PC-3 (cell line): ENCODE results near the gene DVL1. TPM values are rescaled to one million over a fixed set of nuclear protein-coding genes. Genes with fewer than 3 reads are reported as not detected.
A peak's percentile ranks its signal among the peaks of the same experiment; 100 is the strongest.

Source experiments
- ATAC-seq: fragments of 200-7000 bp; cut with Tn5 transposase; 2 replicates; pipeline ENCODE4 v1.9.1; 2020; ENCODE audit warnings: mild to moderate bottlenecking, moderate library complexity
- BruUV-seq: library from RNA; stranded (reverse); fragments of 400-500 nt; replicated peaks from 2 replicates; lab custom pipeline; 2021; lab: Mats Ljungman, UMichigan
- CTCF ChIA-PET: fragments of 300-600 bp; sonication (Branson Sonifier 250); formaldehyde crosslinking; loops from one replicate; lab custom pipeline; 2022; ENCODE audit warnings: antibody characterized with exemption; lab: Charles Lee
- POLR2A ChIA-PET: fragments of 300-600 bp; sonication (Branson Sonifier 250); formaldehyde crosslinking; loops from one replicate; lab custom pipeline; 2022; ENCODE audit warnings: antibody characterized with exemption; ENCODE audit not compliant: unreplicated experiment; lab: Charles Lee
- DNase-seq: peaks from one replicate; pipeline ENCODE4 v3.0.0-alpha.2; 2015
- H2AFZ ChIP-seq: fragments of 300-600 bp; sonication (generic); 2 replicates; pipeline ENCODE4 v1.6.0; 2016; ENCODE audit warnings: antibody characterized with exemption, low read length
- H3F3A ChIP-seq: fragments of 300-600 bp; sonication (generic); one replicate; pipeline ENCODE4 v1.6.0; 2017; ENCODE audit warnings: antibody characterized with exemption, low read length, control low read depth, mild to moderate bottlenecking; ENCODE audit not compliant: unreplicated experiment
- H3K27ac ChIP-seq: fragments of 300-600 bp; sonication (generic); 2 replicates; pipeline ENCODE4 v1.5.1; 2016; ENCODE audit warnings: mild to moderate bottlenecking, low read length
- H3K27me3 ChIP-seq: fragments of 300-600 bp; sonication (generic); 2 replicates; pipeline ENCODE4 v1.6.1; 2016; ENCODE audit warnings: low read length, mixed read lengths
- H3K36me3 ChIP-seq: fragments of 300-600 bp; sonication (generic); 2 replicates; pipeline ENCODE4 v1.6.1; 2016; ENCODE audit warnings: low read depth, mixed run types, low read length, mixed read lengths
- H3K4me1 ChIP-seq: fragments of 300-600 bp; sonication (generic); 2 replicates; pipeline ENCODE4 v1.5.1; 2016; ENCODE audit warnings: low read length; ENCODE audit not compliant: insufficient read depth
- H3K4me2 ChIP-seq: fragments of 300-600 bp; sonication (generic); 2 replicates; pipeline ENCODE4 v1.6.0; 2016; ENCODE audit warnings: low read length
- H3K4me3 ChIP-seq: fragments of 300-600 bp; sonication (generic); 2 replicates; pipeline ENCODE4 v1.5.1; 2016; ENCODE audit warnings: mild to moderate bottlenecking, low read length, mixed read lengths
- H3K79me2 ChIP-seq: fragments of 300-600 bp; sonication (generic); 2 replicates; pipeline ENCODE4 v1.6.1; 2017; ENCODE audit warnings: low read length, mixed read lengths
- H3K9ac ChIP-seq: fragments of 300-600 bp; sonication (generic); 2 replicates; pipeline ENCODE4 v1.6.0; 2016; ENCODE audit warnings: mild to moderate bottlenecking, low read length
- H3K9me2 ChIP-seq: fragments of 300-600 bp; sonication (generic); replicated peaks from 2 replicates; pipeline ENCODE4 v1.6.1; 2016; ENCODE audit warnings: mixed run types, low read length, mixed read lengths
- H3K9me3 ChIP-seq: fragments of 300-600 bp; sonication (generic); 2 replicates; pipeline ENCODE4 v1.6.1; 2016; ENCODE audit warnings: low read length, mixed read lengths
- H4K20me1 ChIP-seq: fragments of 300-600 bp; sonication (generic); 2 replicates; pipeline ENCODE4 v1.6.1; 2016; ENCODE audit warnings: low read length, mixed read lengths
- EZH2 ChIP-seq: fragments of 300-600 bp; sonication (generic); IDR thresholded peaks from one replicate; pipeline ENCODE4 v1.6.1; 2017; ENCODE audit warnings: antibody characterized with exemption, mild to moderate bottlenecking, low read length; ENCODE audit not compliant: unreplicated experiment
- EZH2phosphoT487 ChIP-seq: fragments of 300-600 bp; sonication (generic); IDR thresholded peaks from 2 replicates; pipeline ENCODE4 v1.6.1; 2018; ENCODE audit warnings: mild to moderate bottlenecking, antibody characterized with exemption, low read length, borderline replicate concordance
- intact Hi-C: fragments of 100-400 bp; cut with micrococcal nuclease; formaldehyde crosslinking; loops from 2 replicates; pipeline ENCODE4 v1.9.0; 2023
- total RNA-seq: library from RNA; depleted of rRNA; stranded (reverse); fragments of >200 nt; gene quantifications from 2 replicates; pipeline ENCODE4 v1.2.3, GENCODE V29; 2014
- TF ChIP-seq, protein P1 (sequence below): fragments of 300-600 bp; sonication (generic); conservative IDR thresholded peaks from 2 replicates; pipeline ENCODE4 v1.5.1; 2017; ENCODE audit warnings: antibody characterized with exemption, low read depth, mild to moderate bottlenecking, low read length

DVL1 gene
- total RNA-seq, 1 experiment from 2014 or later: 626 TPM

DNA sequence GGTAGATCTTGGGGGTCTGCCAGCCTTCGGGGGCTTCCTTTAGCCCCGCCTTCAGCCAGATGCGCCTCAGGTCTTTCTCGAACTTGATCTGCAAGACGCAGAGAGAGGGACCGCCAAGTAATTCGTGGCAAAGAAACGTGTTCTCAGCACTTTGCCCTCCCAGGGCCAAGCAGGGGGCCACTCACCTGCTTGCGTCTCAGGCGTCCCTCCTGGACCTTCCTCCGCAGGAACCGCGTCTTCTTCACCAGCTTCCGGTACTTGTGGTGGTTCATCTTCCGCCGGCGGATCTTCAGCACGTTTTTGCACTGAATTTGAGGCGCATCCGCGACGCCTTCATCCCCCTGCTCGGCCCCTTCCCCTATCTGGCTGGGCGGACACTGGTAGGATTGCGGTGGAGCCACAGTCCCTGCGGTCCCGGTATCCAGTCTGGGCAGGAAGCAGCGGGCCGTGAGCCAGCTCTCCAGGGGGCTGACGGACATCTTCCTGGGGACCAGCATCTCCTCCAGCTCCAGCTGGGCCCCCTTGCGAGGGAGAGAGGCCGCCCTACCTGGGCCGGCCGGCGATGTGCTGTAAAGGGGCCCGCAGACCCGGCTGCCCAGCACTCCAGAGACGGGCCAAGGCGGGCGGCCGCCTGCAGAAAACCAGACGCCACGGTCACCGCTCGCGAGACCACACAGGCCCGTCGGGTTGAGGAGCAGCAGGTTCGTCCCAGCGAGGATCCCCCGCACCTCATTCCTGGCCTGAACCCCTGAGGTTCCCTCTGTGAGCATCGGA, 24.8 kb upstream of the DVL1 start:
- Histone ChIP-seq H3K4me1 (peaks cover 20% of the 10 kb centered on the region), H3K9ac (peak overlapping the region; percentile 98), H3K9me3 (no peaks in the 10 kb centered on the region), H2AFZ (no peak overlapping the region), H3F3A (peaks cover 9% of the 10 kb centered on the region), H4K20me1 (no peaks in the 10 kb centered on the region), H3K9me2 (no peaks in the 10 kb centered on the region), H3K27ac (no peak overlapping the region), H3K4me2 (peak overlapping the region; percentile 99), H3K27me3 (no peaks in the 10 kb centered on the region), H3K36me3 (peaks cover 10% of the 10 kb centered on the region; the same call in 1 of the 2 replicates), H3K4me3 (peak overlapping the region; percentile 96), H3K79me2 (peaks cover 35% of the 10 kb centered on the region)
- BruUV-seq: TSS peak; percentile 69
- no peak for DNase-seq
- TF ChIP-seq, protein P1, sequence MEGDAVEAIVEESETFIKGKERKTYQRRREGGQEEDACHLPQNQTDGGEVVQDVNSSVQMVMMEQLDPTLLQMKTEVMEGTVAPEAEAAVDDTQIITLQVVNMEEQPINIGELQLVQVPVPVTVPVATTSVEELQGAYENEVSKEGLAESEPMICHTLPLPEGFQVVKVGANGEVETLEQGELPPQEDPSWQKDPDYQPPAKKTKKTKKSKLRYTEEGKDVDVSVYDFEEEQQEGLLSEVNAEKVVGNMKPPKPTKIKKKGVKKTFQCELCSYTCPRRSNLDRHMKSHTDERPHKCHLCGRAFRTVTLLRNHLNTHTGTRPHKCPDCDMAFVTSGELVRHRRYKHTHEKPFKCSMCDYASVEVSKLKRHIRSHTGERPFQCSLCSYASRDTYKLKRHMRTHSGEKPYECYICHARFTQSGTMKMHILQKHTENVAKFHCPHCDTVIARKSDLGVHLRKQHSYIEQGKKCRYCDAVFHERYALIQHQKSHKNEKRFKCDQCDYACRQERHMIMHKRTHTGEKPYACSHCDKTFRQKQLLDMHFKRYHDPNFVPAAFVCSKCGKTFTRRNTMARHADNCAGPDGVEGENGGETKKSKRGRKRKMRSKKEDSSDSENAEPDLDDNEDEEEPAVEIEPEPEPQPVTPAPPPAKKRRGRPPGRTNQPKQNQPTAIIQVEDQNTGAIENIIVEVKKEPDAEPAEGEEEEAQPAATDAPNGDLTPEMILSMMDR: no peak
- TF ChIP-seq EZH2phosphoT487 (no peak), EZH2 (no peak)
- CTCF ChIA-PET: interaction anchor here (1.2 kb wide), 1 partner anchor 131 kb away, joined by 3 read pairs; no protein-coding TSS in a partner anchor
- POLR2A ChIA-PET: interaction anchor here (0.6 to 1.2 kb wide), 2 partner anchors 26 to 373 kb away, joined by 4 read pairs; no protein-coding TSS in a partner anchor
- no peak for ATAC-seq
- intact Hi-C loops: loop anchor here (2.0 kb wide), 1 partner anchor 29 kb away; no protein-coding TSS in a partner anchor

DNA sequence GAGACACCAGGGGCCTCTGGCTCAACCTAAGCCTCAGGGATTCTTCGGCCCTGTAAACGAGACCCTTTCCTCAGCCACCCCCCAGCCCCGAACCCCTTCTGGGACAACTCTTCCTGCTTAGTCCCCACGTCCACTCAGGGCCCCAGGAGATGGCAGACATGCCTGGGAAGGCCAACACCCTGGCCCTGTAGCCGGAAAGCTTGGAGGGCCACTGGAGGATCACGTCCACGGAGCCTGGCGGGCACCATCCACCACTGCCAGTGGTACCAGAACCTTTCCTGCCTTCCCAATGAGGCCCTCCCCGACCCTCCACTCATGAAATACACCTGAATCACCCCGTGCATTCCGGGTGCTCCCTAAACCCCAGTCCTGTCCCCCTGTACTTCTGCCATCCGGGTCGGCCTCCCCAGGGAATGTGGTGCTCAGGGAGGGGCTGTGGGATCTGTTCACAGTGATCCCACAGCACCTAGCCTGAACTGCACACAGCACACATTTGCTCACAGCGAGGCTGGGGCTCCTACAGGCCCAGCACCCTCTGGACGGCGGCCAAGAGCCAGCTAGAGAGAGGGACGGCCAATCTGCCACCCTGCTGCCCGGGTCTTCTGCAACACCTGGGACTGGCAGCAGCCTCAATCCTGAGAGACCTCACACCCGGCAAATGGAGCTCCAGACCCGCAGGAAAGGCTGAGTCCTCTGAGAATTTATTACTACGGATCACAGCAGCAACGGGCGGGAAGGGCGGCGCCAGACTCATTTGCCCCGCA, 24.0 kb upstream of the DVL1 start:
- Histone ChIP-seq H3F3A (peaks cover 9% of the 10 kb centered on the region), H3K27me3 (no peaks in the 10 kb centered on the region), H3K9me3 (no peaks in the 10 kb centered on the region), H4K20me1 (no peaks in the 10 kb centered on the region), H3K4me3 (peak overlapping the region; percentile 96), H3K9ac (peak overlapping the region; percentile 98; the same call in 1 of the 2 replicates), H3K27ac (no peak overlapping the region), H3K9me2 (no peaks in the 10 kb centered on the region), H2AFZ (no peak overlapping the region), H3K4me2 (peak overlapping the region; percentile 99), H3K36me3 (peaks cover 10% of the 10 kb centered on the region; the same call in 1 of the 2 replicates), H3K79me2 (peaks cover 35% of the 10 kb centered on the region), H3K4me1 (peaks cover 20% of the 10 kb centered on the region)
- no TSS peak for BruUV-seq
- DNase-seq (no peak), ATAC-seq (no peak)
- ChIA-PET POLR2A (interaction anchor here (0.6 kb wide), 1 partner anchor 372 kb away, joined by 4 read pairs; no protein-coding TSS in a partner anchor), CTCF (interaction anchor here (1.2 kb wide), 1 partner anchor 131 kb away, joined by 3 read pairs; no protein-coding TSS in a partner anchor)
- intact Hi-C loops: no loop called here
- TF ChIP-seq, protein P1: no peak
- TF ChIP-seq EZH2 (no peak), EZH2phosphoT487 (no peak)
